ENCODE data around the gene EFHC2. TPM values are rescaled to one million over a fixed set of nuclear protein-coding genes. Genes with fewer than 3 reads are reported as not detected.

EFHC2 gene
- polyA plus RNA-seq, 1 of the 3 experiments (the other 2 are of a cell fraction), result 0.03 TPM

GRCh38 chrX:44317181-44317580, 26.3 kb downstream of the EFHC2 start:
- 3% methylated on average over 2 of the region's 2 CpGs for WGBS (ENCODE audit: low lambda C conversion rate)
- no peaks in the 10 kb centered on the region for H4K20me1 ChIP-seq (ENCODE audit: insufficient read depth)
- H3K4me3 ChIP-seq (ENCODE audit: low read depth in 2 of 2, low read length in 1 of 2), result no peak overlapping the region
- TF ChIP-seq TEAD4 (IDR thresholded peaks at IDR 0.05; ENCODE audit: borderline replicate concordance, insufficient read depth), result no peak
- TF ChIP-seq FOXM1 (IDR thresholded peaks at IDR 0.05; ENCODE audit: low read depth), result no peak
- no peak for TF ChIP-seq RXRA (IDR thresholded peaks at IDR 0.05; ENCODE audit: borderline replicate concordance, low read depth)
- no peak for TF ChIP-seq IRF3 (IDR thresholded peaks at IDR 0.05; ENCODE audit: low read depth, low read length)
- no peak for TF ChIP-seq MXI1 (IDR thresholded peaks at IDR 0.05; ENCODE audit: low read depth, low read length)
- TF ChIP-seq SIN3A (IDR thresholded peaks at IDR 0.05; ENCODE audit: borderline replicate concordance, low read depth, low read length), result no peak
- TF ChIP-seq RCOR1 (IDR thresholded peaks at IDR 0.05; ENCODE audit: low read length), result no peak
- no peak for TF ChIP-seq SMC3 (IDR thresholded peaks at IDR 0.05; ENCODE audit: low read depth, low read length)
- no peak for TF ChIP-seq FOXJ3 (CRISPR knock-in tag; IDR thresholded peaks at IDR 0.05)
- no peak for TF ChIP-seq CTCF (IDR thresholded peaks at IDR 0.05)
- TF ChIP-seq MAX (IDR thresholded peaks at IDR 0.05; ENCODE audit: low read depth), result no peak
- TF ChIP-seq USF1 (IDR thresholded peaks at IDR 0.05; ENCODE audit: borderline replicate concordance, low read depth), result no peak
- TF ChIP-seq YY1 (IDR thresholded peaks at IDR 0.05; ENCODE audit: low read depth), result no peak
- no peak for TF ChIP-seq RFX5 (IDR thresholded peaks at IDR 0.05; ENCODE audit: low read length)
- TF ChIP-seq NRF1 (IDR thresholded peaks at IDR 0.05; ENCODE audit: low read depth, low read length), result no peak
- TF ChIP-seq TCF12 (IDR thresholded peaks at IDR 0.05), result no peak
- TF ChIP-seq PBX3 (IDR thresholded peaks at IDR 0.05), result no peak
- TF ChIP-seq REST (IDR thresholded peaks at IDR 0.05; ENCODE audit: low read depth, low read length), result no peak
- no peak for TF ChIP-seq ELF1 (IDR thresholded peaks at IDR 0.05)
- no peaks in the 10 kb centered on the region for H3K27me3 ChIP-seq (ENCODE audit: insufficient read depth)
- CTCF ChIA-PET, result no interaction called here
- H3K36me3 ChIP-seq (replicated peaks in 1 of 2; ENCODE audit: control insufficient read depth in 1 of 2, insufficient read depth in 2 of 2, low read length in 1 of 2), result no peaks in the 10 kb centered on the region
- DNase-seq, result no peak
- no peak overlapping the region for H3K9ac ChIP-seq
- H3K4me2 ChIP-seq, result no peak overlapping the region
- no peaks in the 10 kb centered on the region for H3K79me2 ChIP-seq (ENCODE audit: insufficient read depth)
- H3K9me3 ChIP-seq, result no peaks in the 10 kb centered on the region
- peaks cover 0 to 2% of the 10 kb centered on the region in 2 experiments; a peak in 1 of 4 replicates for H3K4me1 ChIP-seq (ENCODE audit: control insufficient read depth in 1 of 2, insufficient read depth in 2 of 2, low read depth in 1 of 2, low read length in 1 of 2)
- H3F3A ChIP-seq (replicated peaks; ENCODE audit: insufficient read depth), result no peaks in the 10 kb centered on the region
- no peak overlapping the region for H3K27ac ChIP-seq (ENCODE audit: low read depth in 2 of 2, low read length in 1 of 2)
- no peak overlapping the region for H2AFZ ChIP-seq (ENCODE audit: low read depth)
- H3K9me2 ChIP-seq, result no peaks in the 10 kb centered on the region
- POLR2A ChIA-PET, result no interaction called here

Measured in SK-N-SH (cell line).